Gastrocnemius medialis (tissue), 4 donors: ENCODE data around the gene LILRA2.

Source experiments
- POLR2A ChIP-seq, 2 donors: fragments of 450-650 bp; IDR thresholded peaks; one replicate each; pipeline ENCODE4 v1.6.1; 2017; ENCODE audit warnings: antibody characterized with exemption in 2 of 2, mild to moderate bottlenecking in 2 of 2, moderate library complexity in 2 of 2
- TF ChIP-seq, protein P1 (sequence below), 5 experiments: fragments of 450-650 bp in 3 of 5; fragments of 200-600 bp in 2 of 5; sonication (generic) in 2 of 5; IDR thresholded peaks in 4 of 5; conservative IDR thresholded peaks in 1 of 5; 1 replicate in 4 of 5; 2 replicates in 1 of 5; pipeline ENCODE4 v1.5.1; 2016 to 2019; ENCODE audit warnings: antibody characterized with exemption in 5 of 5, mild to moderate bottlenecking in 3 of 5, moderate library complexity in 3 of 5

DNA sequence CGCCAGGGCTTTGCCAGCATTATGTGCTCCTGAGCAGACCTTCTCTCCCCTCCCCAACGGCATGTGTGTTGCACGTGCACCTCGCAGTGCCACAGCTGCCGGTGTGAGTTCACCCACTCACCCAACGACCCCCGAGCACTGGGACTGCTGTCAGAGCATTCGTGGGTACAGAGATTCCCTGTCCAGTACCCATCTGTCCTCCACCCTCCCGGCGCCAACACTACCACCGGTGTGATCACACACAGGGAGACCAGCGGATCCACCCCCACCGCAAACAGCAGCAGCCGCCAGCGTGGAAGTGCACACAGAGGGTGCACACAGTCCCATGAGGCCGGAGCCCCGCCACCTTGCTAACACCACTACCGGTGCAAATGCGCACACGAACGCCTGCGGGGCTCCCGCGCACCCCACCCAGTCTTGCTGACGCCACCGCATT is 35.8 kb downstream of the LILRA2 start:
- TF ChIP-seq, protein P1, sequence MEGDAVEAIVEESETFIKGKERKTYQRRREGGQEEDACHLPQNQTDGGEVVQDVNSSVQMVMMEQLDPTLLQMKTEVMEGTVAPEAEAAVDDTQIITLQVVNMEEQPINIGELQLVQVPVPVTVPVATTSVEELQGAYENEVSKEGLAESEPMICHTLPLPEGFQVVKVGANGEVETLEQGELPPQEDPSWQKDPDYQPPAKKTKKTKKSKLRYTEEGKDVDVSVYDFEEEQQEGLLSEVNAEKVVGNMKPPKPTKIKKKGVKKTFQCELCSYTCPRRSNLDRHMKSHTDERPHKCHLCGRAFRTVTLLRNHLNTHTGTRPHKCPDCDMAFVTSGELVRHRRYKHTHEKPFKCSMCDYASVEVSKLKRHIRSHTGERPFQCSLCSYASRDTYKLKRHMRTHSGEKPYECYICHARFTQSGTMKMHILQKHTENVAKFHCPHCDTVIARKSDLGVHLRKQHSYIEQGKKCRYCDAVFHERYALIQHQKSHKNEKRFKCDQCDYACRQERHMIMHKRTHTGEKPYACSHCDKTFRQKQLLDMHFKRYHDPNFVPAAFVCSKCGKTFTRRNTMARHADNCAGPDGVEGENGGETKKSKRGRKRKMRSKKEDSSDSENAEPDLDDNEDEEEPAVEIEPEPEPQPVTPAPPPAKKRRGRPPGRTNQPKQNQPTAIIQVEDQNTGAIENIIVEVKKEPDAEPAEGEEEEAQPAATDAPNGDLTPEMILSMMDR (IDR thresholded peaks at IDR 0.05 in 4 of 5, conservative IDR thresholded peaks at IDR 0.05 in 1 of 5) = no peak
- no peak for TF ChIP-seq POLR2A (IDR thresholded peaks at IDR 0.05)
